Activated CD4-positive, alpha-beta memory T cell treated with anti-CD3 and anti-CD28 coated beads, Interleukin-2, amount 10 ng/mL, durations not matched to agents 7 days and 5 days (primary cell): Measurements from ENCODE around the gene GALNT14. TPM values are rescaled to one million over a fixed set of nuclear protein-coding genes. Genes with fewer than 3 reads are reported as not detected.

ENCODE experiments used
- CTCF ChIA-PET: fragments of 350-600 bp; sonication (Branson Sonifier 250); formaldehyde crosslinking; loops from one replicate; lab custom pipeline; 2021; ENCODE audit warnings: antibody characterized with exemption, inconsistent platforms; lab: Charles Lee
- POLR2A ChIA-PET: fragments of 350-600 bp; sonication (Branson Sonifier 250); formaldehyde crosslinking; loops from one replicate; lab custom pipeline; 2021; ENCODE audit warnings: antibody characterized with exemption; lab: Charles Lee
- DNase-seq: peaks from one replicate; pipeline ENCODE4 v3.0.0-alpha.2; 2020
- H3K27ac Mint-ChIP-seq: one replicate; pipeline ENCODE4 v1.8.0; 2021; ENCODE audit warnings: mild to moderate bottlenecking, mixed read lengths
- H3K27me3 Mint-ChIP-seq: one replicate; pipeline ENCODE4 v1.8.0; 2021; ENCODE audit warnings: mixed read lengths
- H3K36me3 Mint-ChIP-seq: one replicate; pipeline ENCODE4 v1.8.0; 2021; ENCODE audit warnings: low read depth, mixed read lengths
- H3K4me1 Mint-ChIP-seq: one replicate; pipeline ENCODE4 v1.8.0; 2021; ENCODE audit warnings: mixed read lengths
- H3K4me3 Mint-ChIP-seq: one replicate; pipeline ENCODE4 v1.8.0; 2021; ENCODE audit warnings: mild to moderate bottlenecking, mixed read lengths
- H3K9me3 Mint-ChIP-seq: one replicate; pipeline ENCODE4 v1.8.0; 2021; ENCODE audit warnings: mixed read lengths
- total RNA-seq, 2 experiments: library from RNA; stranded (reverse); gene quantifications; one replicate each; pipeline ENCODE4 v1.2.3, GENCODE V29; 2021

The GALNT14 gene
- total RNA-seq, 2 experiments from 2014 or later = not detected

DNA sequence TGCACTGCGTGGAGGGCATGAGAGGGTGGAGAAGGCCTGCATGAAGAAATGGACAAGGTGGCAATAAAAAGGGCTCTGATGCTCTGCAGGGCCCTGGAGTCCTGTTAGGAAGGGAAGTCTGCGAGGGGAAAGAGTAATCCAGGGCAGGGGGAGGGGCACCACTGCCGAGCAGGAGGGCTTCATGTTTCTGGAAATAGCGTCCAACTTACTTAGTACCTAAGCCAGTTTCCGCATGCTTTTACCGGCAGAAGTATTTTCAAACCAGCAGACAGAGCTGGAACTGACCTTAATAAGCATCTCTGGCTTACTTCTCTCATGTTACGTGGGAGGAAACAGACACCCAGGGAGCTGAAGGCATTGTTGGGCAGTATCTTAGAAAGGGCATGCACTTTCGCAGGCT is 156.7 kb downstream of the GALNT14 start:
- Mint-ChIP-seq H3K36me3 (no peaks in the 10 kb centered on the region), H3K27me3 (no peaks in the 10 kb centered on the region), H3K9me3 (no peaks in the 10 kb centered on the region), H3K4me1 (peaks cover 7% of the 10 kb centered on the region), H3K27ac (no peak overlapping the region), H3K4me3 (no peak overlapping the region)
- ChIA-PET POLR2A (no interaction called here), CTCF (no interaction called here)
- no peak for DNase-seq

- Mint-ChIP-seq H3K27me3 (peaks cover under 1% of the 10 kb centered on the region), H3K36me3 (no peaks in the 10 kb centered on the region), H3K27ac (no peak overlapping the region), H3K4me1 (peaks cover 7% of the 10 kb centered on the region), H3K4me3 (no peak overlapping the region), H3K9me3 (no peaks in the 10 kb centered on the region)
- CTCF ChIA-PET = no interaction called here
- no peak for DNase-seq
- POLR2A ChIA-PET = no interaction called here
These were observed 157.1 kb downstream of the GALNT14 start for GRCh38 chr2:30981096-30981495.

DNA sequence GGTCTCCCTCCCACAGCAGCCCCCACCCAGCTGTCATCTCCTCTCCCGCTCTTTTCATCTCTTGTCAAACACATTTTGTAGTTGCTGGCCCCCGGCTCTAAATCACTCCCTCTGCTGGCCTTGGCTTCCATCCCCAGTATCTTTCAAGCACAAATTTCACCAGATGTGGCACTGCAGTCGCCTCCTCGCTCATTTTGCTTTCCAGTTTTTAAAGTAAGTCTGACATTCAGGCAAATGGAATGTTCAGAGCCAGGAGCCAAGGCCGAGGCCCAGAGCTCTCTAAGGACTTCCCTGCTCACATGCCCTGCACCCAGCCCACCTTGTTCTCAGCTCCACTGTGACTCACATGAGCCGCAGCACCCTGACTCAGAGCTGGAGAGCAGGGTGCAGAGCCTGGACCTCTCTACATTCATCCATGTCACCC is 158.4 kb downstream of the GALNT14 start:
- no peak overlapping the region for H3K27ac Mint-ChIP-seq
- no peaks in the 10 kb centered on the region for H3K36me3 Mint-ChIP-seq
- H3K9me3 Mint-ChIP-seq = no peaks in the 10 kb centered on the region
- ChIA-PET POLR2A (no interaction called here), CTCF (no interaction called here)
- no peak overlapping the region for H3K4me3 Mint-ChIP-seq
- H3K27me3 Mint-ChIP-seq = peaks cover 8% of the 10 kb centered on the region
- DNase-seq = no peak
- H3K4me1 Mint-ChIP-seq = peaks cover 7% of the 10 kb centered on the region

- H3K27me3 Mint-ChIP-seq = peaks cover 17% of the 10 kb centered on the region
- ChIA-PET CTCF (interaction anchor here (1.0 kb wide), 1 partner anchor 191 kb away, joined by 4 read pairs; no protein-coding TSS in a partner anchor), POLR2A (no interaction called here)
- no peak overlapping the region for H3K27ac Mint-ChIP-seq
- peaks cover 7% of the 10 kb centered on the region for H3K4me1 Mint-ChIP-seq
- DNase-seq = no peak
- H3K36me3 Mint-ChIP-seq = no peaks in the 10 kb centered on the region
- no peak overlapping the region for H3K4me3 Mint-ChIP-seq
- H3K9me3 Mint-ChIP-seq = no peaks in the 10 kb centered on the region
These were observed 159.4 kb downstream of the GALNT14 start for GRCh38 chr2:30978854-30979253.

DNA sequence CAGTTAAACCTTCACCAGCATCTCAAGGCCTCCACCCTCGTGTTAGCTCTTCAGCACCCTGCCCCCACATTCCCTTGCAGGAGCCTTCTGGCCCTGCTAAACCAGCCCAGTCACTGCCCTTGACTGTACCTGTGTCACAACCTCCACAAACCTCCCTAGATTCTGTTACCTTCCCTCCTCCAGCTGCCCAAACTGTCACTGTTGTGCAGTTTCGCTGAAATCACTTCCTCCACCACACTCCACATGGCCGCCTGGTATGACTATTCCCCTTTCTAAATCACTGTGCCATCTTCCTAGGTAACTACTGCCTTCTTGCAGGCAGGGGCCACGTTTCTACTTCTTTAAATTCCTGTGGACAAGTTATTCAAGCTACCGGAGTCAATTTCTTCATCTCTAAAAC is 160.2 kb downstream of the GALNT14 start:
- Mint-ChIP-seq H3K9me3 (no peaks in the 10 kb centered on the region), H3K27me3 (peaks cover 17% of the 10 kb centered on the region), H3K27ac (no peak overlapping the region), H3K4me3 (no peak overlapping the region), H3K36me3 (no peaks in the 10 kb centered on the region), H3K4me1 (peaks cover 7% of the 10 kb centered on the region)
- ChIA-PET POLR2A (no interaction called here), CTCF (interaction anchor here (1.0 kb wide), 1 partner anchor 192 kb away, joined by 4 read pairs; no protein-coding TSS in a partner anchor)
- DNase-seq = no peak

- DNase-seq = no peak
- H3K4me1 Mint-ChIP-seq = peaks cover 7% of the 10 kb centered on the region
- H3K4me3 Mint-ChIP-seq = no peak overlapping the region
- ChIA-PET CTCF (no interaction called here), POLR2A (no interaction called here)
- H3K27me3 Mint-ChIP-seq = peaks cover 17% of the 10 kb centered on the region
- H3K36me3 Mint-ChIP-seq = no peaks in the 10 kb centered on the region
- no peak overlapping the region for H3K27ac Mint-ChIP-seq
- no peaks in the 10 kb centered on the region for H3K9me3 Mint-ChIP-seq
These were observed 163.1 kb downstream of the GALNT14 start for GRCh38 chr2:30975156-30975555.

DNA sequence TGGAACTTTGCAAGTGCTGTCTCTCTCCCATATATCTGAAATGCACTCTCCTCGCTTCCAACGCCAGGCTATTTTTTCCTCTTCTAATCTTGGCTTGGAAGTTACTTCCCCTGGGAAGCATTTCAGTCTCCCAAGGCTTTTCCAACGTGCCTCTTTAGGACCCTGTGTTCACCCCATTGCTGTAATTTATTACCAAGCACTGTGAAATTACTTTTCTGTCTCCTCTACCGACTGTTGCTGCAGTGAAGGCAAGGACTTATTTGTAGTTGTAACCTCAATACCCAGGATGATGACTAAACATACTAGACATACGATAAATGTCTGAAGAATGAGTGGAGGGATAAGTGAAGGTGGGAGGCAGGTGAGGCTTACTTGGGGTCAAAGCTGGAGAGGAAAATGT is 163.7 kb downstream of the GALNT14 start:
- Mint-ChIP-seq H3K27ac (no peak overlapping the region), H3K27me3 (peaks cover 17% of the 10 kb centered on the region), H3K4me1 (peaks cover 7% of the 10 kb centered on the region), H3K9me3 (no peaks in the 10 kb centered on the region), H3K36me3 (no peaks in the 10 kb centered on the region), H3K4me3 (no peak overlapping the region)
- POLR2A ChIA-PET = no interaction called here
- no peak for DNase-seq
- CTCF ChIA-PET = no interaction called here

DNA sequence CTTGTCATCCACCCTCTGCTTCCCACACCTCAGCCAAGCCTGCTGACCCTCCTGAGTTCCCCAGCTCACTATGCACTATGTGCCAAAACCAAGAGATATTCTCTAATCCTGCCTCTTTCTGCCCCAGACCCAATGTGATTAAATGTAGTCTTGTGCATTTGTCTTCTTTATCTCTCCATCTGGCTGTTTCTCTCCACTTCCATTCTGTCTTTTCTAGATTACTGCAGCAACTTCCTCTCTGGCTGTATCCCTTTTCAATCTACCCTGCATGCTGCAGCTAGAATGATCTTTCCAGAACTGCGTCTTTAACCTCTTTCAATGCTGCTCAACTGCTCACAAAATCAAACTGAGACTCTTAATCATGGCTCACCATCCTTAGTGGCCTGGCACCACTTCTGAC is 164.1 kb downstream of the GALNT14 start:
- DNase-seq = no peak
- ChIA-PET POLR2A (no interaction called here), CTCF (no interaction called here)
- peaks cover 17% of the 10 kb centered on the region for H3K27me3 Mint-ChIP-seq
- H3K4me1 Mint-ChIP-seq = peaks cover 7% of the 10 kb centered on the region
- no peaks in the 10 kb centered on the region for H3K36me3 Mint-ChIP-seq
- H3K27ac Mint-ChIP-seq = no peak overlapping the region
- H3K4me3 Mint-ChIP-seq = no peak overlapping the region
- H3K9me3 Mint-ChIP-seq = no peaks in the 10 kb centered on the region

DNA sequence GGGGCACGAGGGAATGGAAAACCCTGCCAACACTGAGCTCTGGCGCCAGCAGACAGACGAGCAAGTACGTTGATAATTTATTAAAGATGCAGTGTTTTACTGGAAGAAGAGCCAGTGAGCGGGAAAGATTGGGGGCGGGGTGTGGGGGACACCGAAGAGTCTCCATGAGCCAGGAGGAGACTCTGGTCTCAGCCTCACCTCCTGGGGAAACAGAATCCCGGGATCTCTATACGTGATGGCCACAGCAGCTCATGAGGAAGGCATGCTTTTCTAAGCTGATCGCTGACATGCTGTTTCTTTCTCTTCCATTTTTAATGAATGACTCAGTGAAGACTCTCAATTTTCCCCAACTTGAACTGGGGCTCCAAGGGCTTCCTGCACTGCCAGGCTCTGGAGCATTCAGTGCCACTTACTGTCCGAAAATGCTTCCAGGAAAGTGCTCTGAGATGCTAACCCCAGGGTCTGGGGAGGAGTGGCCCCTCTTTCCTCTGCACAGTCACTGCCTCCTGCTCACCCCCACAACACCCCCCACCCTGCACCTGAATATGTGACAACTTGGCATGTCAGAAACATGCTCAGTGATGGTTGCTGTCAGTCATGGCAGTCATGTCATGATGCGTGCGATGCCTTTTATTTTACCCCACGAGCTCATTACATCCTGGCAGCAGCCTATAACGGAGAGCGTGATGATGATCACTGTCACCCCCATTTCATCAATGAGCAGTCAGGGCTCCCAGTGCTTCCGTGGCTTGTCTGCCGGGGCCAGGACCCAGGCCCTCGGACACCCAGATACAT is 166.8 kb downstream of the GALNT14 start:
- POLR2A ChIA-PET = no interaction called here
- Mint-ChIP-seq H3K4me3 (no peak overlapping the region), H3K27me3 (peaks cover 17% of the 10 kb centered on the region), H3K9me3 (no peaks in the 10 kb centered on the region), H3K4me1 (no peaks in the 10 kb centered on the region), H3K27ac (no peak overlapping the region), H3K36me3 (no peaks in the 10 kb centered on the region)
- CTCF ChIA-PET = no interaction called here
- DNase-seq = no peak

- Mint-ChIP-seq H3K27ac (no peak overlapping the region), H3K9me3 (no peaks in the 10 kb centered on the region)
- CTCF ChIA-PET = no interaction called here
These were observed 169.4 kb downstream of the GALNT14 start for GRCh38 chr2:30968660-30969397.

GRCh38 chr2:30966786-30967185 is 171.5 kb downstream of the GALNT14 start:
- Mint-ChIP-seq H3K27me3 (peaks cover 2% of the 10 kb centered on the region), H3K4me1 (no peaks in the 10 kb centered on the region), H3K27ac (no peak overlapping the region), H3K9me3 (no peaks in the 10 kb centered on the region), H3K36me3 (no peaks in the 10 kb centered on the region), H3K4me3 (no peak overlapping the region)
- CTCF ChIA-PET = no interaction called here
- POLR2A ChIA-PET = no interaction called here
- DNase-seq = no peak

More at GRCh38 chr2:30968660-30969397, 169.4 kb downstream of the GALNT14 start:
- no peaks in the 10 kb centered on the region for H3K36me3 Mint-ChIP-seq
- no peak for DNase-seq
- H3K4me3 Mint-ChIP-seq = no peak overlapping the region
- no peaks in the 10 kb centered on the region for H3K4me1 Mint-ChIP-seq
- peaks cover 2% of the 10 kb centered on the region for H3K27me3 Mint-ChIP-seq
- POLR2A ChIA-PET = no interaction called here

- DNase-seq = no peak
- H3K27ac Mint-ChIP-seq = no peak overlapping the region
- ChIA-PET POLR2A (no interaction called here), CTCF (no interaction called here)
- no peaks in the 10 kb centered on the region for H3K4me1 Mint-ChIP-seq
- H3K36me3 Mint-ChIP-seq = no peaks in the 10 kb centered on the region
- H3K9me3 Mint-ChIP-seq = no peaks in the 10 kb centered on the region
- no peak overlapping the region for H3K4me3 Mint-ChIP-seq
- peaks cover 2% of the 10 kb centered on the region for H3K27me3 Mint-ChIP-seq
These were observed 173.2 kb downstream of the GALNT14 start for GRCh38 chr2:30965022-30965531.

DNA sequence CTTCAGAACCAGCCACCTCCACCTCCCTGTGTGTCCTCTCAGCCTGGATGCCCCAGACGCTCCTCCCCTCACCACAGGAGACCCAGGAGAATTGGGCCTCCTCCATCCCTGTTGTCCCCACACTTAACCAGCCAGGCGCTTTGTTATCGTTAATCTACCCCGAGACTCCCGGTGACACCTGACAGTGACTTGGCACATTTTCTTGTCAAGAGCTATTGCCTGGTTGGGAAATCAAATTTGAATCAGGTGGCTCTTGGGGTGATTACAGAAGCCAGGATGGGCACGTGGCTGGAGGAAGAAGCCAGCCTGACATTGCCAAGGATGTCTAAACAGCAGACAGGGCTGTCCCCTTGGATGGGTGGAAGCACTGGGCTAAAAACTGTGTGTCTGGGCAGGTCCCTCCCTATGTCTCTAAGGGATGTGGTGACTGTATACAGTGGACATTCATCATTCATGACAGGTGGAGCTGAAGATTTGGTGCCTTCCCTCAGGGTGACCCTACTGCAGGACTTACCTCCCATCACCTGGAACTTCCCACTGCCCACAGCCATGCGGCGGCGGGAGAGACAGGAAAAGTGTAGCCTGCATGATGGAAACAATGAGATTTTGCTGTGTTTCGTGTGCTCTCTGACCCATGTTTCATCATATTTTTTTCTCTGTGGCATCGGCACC is 173.8 kb downstream of the GALNT14 start:
- Mint-ChIP-seq H3K27ac (no peak overlapping the region), H3K9me3 (no peaks in the 10 kb centered on the region), H3K27me3 (peaks cover 2% of the 10 kb centered on the region), H3K36me3 (no peaks in the 10 kb centered on the region), H3K4me3 (no peak overlapping the region), H3K4me1 (no peaks in the 10 kb centered on the region)
- DNase-seq = no peak
- POLR2A ChIA-PET = no interaction called here
- CTCF ChIA-PET = no interaction called here
